GM12874 (cell line): ENCODE measurements around the gene CTNNBL1.

Experiments
- CTCF ChIP-seq: IDR thresholded peaks from 2 replicates; pipeline ENCODE4 v1.5.1; 2011; ENCODE audit warnings: low read depth, mild to moderate bottlenecking, control low read depth, low read length, moderate library complexity; ENCODE audit not compliant: insufficient read depth

Gene CTNNBL1

GRCh38 chr20:37776526-37776925 lies 82.7 kb downstream of the CTNNBL1 start:
- TF ChIP-seq CTCF = no peak

GRCh38 chr20:37777012-37777950 lies 83.5 kb downstream of the CTNNBL1 start:
- TF ChIP-seq CTCF = no peak

GRCh38 chr20:37777988-37778659 lies 84.3 kb downstream of the CTNNBL1 start:
- no peak for TF ChIP-seq CTCF

GRCh38 chr20:37781626-37782025 lies 87.8 kb downstream of the CTNNBL1 start:
- TF ChIP-seq CTCF = no peak

GRCh38 chr20:37786043-37786442 lies 92.2 kb downstream of the CTNNBL1 start:
- TF ChIP-seq CTCF = no peak

GRCh38 chr20:37789408-37789807 lies 95.6 kb downstream of the CTNNBL1 start:
- TF ChIP-seq CTCF = no peak

- no peak for TF ChIP-seq CTCF
Observed at GRCh38 chr20:37790900-37791299, 97.1 kb downstream of the CTNNBL1 start.
